K562 (cell line): ENCODE data around the gene RCOR1.

Experiments
- CTCF ChIP-seq, 3 experiments: IDR thresholded peaks in 2 of 3; conservative IDR thresholded peaks in 1 of 3; 2 replicates each; pipeline ENCODE4 v1.5.1; 2011 to 2012; ENCODE audit warnings: low read length in 3 of 3, mild to moderate bottlenecking in 3 of 3, control low read depth in 2 of 3, improper control_type of control experiment in 1 of 3, inconsistent platforms in 1 of 3, low read depth in 1 of 3, mixed read lengths in 1 of 3, moderate library complexity in 1 of 3; ENCODE audit not compliant: insufficient read depth in 2 of 3
- ELF4 ChIP-seq: fragments of 450-650 bp; formaldehyde crosslinking; IDR thresholded peaks from 2 replicates; pipeline ENCODE4 v1.4.0; 2022; ENCODE audit warnings: missing genetic modification characterization
- EZH2 ChIP-seq: IDR thresholded peaks from 2 replicates; pipeline ENCODE4 v1.6.1; 2012; ENCODE audit warnings: low read depth, mild to moderate bottlenecking, inconsistent platforms, low read length, borderline replicate concordance
- MXI1 ChIP-seq: IDR thresholded peaks from 2 replicates; pipeline ENCODE4 v1.6.1; 2011; ENCODE audit warnings: low read depth, mild to moderate bottlenecking, improper control_type of control experiment, low read length
- PHF8 ChIP-seq: fragments of 200-600 bp; sonication (generic); IDR thresholded peaks from 2 replicates; pipeline ENCODE4 v1.6.1; 2012; ENCODE audit warnings: mixed run types, mild to moderate bottlenecking, inconsistent platforms, low read length, moderate library complexity, borderline replicate concordance
- POLR2A ChIP-seq: fragments of 450-650 bp; conservative IDR thresholded peaks from 2 replicates; pipeline ENCODE4 v1.6.1; 2016
- RB1 ChIP-seq: fragments of 450-650 bp; IDR thresholded peaks from 2 replicates; pipeline ENCODE4 v1.6.1; 2017; ENCODE audit warnings: low read depth, mild to moderate bottlenecking
- SMC3 ChIP-seq: conservative IDR thresholded peaks from 2 replicates; pipeline ENCODE4 v1.6.1; 2011; ENCODE audit warnings: low read depth, low read length, improper control_type of control experiment; ENCODE audit not compliant: insufficient read depth
- STAG1 ChIP-seq: sonication (generic); formaldehyde crosslinking; IDR thresholded peaks from 2 replicates; pipeline ENCODE4 v1.5.0; 2020; ENCODE audit warnings: missing genetic modification reagents, borderline replicate concordance
- USF2 ChIP-seq: sonication (generic); formaldehyde crosslinking; IDR thresholded peaks from 2 replicates; pipeline ENCODE4 v1.5.0; 2020; ENCODE audit warnings: missing genetic modification reagents
- ZFP36 ChIP-seq: fragments of 150-350 bp; IDR thresholded peaks from 2 replicates; pipeline ENCODE4 v1.6.1; 2018; ENCODE audit warnings: low read length, low read depth; ENCODE audit not compliant: partially characterized antibody
- TF ChIP-seq, protein P1 (sequence below): sonication (generic); formaldehyde crosslinking; IDR thresholded peaks from 2 replicates; pipeline ENCODE4 v1.9.0; 2022; ENCODE audit warnings: mild to moderate bottlenecking, missing genetic modification reagents
- TF ChIP-seq, protein P2 (sequence below): fragments of 250-450 bp; sonication (Bioruptor Pico); IDR thresholded peaks from 2 replicates; pipeline ENCODE4 v1.5.0; 2020; ENCODE audit warnings: mild to moderate bottlenecking

DNA sequence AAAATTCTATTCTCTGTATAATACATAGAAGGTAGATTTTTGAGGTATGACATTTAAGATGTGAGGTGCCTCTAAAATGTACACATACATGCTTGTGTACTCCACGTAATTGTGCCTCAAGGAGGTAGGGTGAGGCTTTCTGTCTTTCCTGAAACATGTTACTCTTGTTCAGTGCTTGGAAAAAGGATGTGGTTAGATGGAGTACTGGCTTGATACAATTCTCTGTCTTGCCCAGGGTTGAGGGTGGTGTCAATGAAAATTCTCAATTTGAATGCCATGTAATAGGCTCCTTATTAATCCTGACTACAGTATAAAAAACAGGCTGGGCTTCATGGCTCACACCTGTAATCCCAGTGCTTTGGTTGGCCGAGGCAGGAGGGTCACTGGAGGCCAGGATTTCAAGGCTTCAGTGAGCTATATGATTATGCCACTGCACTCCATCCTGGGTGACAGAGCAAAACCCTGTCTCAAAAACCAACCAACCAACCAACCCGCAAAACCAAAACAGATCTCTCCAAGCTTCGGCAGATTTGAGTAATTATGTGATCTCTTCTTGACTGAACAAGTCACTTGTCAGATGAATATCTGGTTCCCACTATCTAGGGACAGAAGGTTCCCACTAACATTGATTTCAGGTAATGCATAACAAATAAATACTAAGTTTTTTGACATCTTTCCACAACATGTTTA is 41.6 kb downstream of the RCOR1 start:
- no peak for TF ChIP-seq USF2
- TF ChIP-seq, protein P1, sequence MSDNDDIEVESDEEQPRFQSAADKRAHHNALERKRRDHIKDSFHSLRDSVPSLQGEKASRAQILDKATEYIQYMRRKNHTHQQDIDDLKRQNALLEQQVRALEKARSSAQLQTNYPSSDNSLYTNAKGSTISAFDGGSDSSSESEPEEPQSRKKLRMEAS: no peak
- TF ChIP-seq SMC3: no peak
- no peak for TF ChIP-seq EZH2
- no peak for TF ChIP-seq POLR2A
- no peak for TF ChIP-seq ZFP36
- no peak for TF ChIP-seq CTCF (IDR thresholded peaks at IDR 0.05 in 2 of 3, conservative IDR thresholded peaks at IDR 0.05 in 1 of 3; ENCODE audit: insufficient read depth in 2 of 3, low read depth in 1 of 3, low read length in 3 of 3)
- no peak for TF ChIP-seq STAG1
- TF ChIP-seq PHF8: no peak
- TF ChIP-seq ELF4 (CRISPR knock-in tag): no peak
- TF ChIP-seq RB1: no peak
- TF ChIP-seq, protein P2, sequence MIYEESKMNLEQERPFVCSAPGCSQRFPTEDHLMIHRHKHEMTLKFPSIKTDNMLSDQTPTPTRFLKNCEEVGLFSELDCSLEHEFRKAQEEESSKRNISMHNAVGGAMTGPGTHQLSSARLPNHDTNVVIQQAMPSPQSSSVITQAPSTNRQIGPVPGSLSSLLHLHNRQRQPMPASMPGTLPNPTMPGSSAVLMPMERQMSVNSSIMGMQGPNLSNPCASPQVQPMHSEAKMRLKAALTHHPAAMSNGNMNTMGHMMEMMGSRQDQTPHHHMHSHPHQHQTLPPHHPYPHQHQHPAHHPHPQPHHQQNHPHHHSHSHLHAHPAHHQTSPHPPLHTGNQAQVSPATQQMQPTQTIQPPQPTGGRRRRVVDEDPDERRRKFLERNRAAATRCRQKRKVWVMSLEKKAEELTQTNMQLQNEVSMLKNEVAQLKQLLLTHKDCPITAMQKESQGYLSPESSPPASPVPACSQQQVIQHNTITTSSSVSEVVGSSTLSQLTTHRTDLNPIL (CRISPR knock-in tag): no peak
- no peak for TF ChIP-seq MXI1
